ENCODE data around the gene WDR4.
A peak's percentile ranks its signal among the peaks of the same experiment; 100 is the strongest.
"Not testable (repeated sequence)": the region's sequence is repeated elsewhere in the genome, so short reads cannot be mapped to it uniquely, and the experiment has no call there.

WDR4 gene

DNA sequence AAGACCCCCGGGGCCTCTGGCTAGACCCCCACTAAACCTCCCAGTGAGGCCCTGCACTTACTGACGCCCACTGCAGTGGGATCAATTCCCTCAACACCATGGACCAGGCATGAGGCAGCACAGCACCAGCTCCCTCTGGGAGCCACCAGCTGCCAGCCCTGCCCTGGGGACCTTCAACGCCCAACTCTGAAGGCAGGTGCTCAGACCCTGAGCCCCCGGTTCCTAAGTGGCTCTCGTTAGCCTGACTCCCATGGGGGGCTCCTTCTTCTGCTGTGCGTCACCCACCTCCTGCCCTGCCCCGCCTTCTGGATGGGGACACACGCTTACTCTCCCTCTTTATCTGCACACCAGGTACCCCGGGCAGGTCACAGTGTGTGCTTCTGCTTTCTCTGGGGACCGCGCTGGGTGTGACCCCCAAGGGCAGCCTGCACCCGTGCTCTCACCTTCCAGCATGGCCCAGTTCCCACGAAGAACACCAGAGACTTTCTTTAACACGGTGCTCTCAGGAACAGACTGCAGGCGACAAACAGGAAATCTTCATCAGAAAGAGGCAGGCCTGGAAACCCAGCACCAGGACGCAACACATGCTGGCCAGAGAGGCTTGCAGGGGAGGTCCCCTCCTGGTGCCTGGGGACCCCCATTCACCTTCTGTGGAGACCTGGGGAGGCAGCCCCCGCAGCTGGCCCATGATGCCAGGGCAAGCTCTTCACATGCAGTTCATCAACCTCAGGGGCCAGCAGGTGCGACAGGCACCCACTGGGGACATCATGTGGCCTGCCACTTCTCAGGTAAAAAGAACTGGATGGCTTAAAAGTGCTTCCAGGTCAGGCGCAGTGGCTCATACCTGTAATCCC lies 27.3 kb downstream of the WDR4 start:
- no peak for DNase-seq

DNA sequence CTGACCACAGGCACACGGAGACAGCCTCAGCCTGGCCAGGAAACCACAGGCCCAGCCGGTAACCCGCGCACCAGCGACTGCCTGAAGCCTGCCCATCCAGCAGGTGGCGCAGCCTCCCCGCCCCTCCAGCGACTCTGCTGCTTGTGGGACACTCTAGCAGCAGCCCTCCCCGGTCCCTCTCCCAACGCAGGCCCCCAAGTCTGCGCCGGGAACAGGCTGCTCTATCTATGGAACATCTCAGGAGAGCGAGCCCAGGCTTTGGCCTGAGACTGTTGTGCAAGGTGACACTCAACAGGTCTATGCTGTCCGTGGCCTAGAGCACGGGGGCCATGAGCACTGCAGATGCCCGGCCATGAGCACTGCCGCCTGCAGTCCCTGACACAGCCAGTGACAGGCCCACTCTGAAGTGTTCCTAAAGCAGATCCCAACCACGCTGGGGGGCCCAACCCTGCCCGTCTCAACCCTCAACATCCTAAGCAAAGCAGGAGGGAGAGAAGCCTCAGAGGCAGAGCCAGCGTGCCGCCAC lies 28.4 kb downstream of the WDR4 start:
- DNase-seq, result peak; percentile 90

DNA sequence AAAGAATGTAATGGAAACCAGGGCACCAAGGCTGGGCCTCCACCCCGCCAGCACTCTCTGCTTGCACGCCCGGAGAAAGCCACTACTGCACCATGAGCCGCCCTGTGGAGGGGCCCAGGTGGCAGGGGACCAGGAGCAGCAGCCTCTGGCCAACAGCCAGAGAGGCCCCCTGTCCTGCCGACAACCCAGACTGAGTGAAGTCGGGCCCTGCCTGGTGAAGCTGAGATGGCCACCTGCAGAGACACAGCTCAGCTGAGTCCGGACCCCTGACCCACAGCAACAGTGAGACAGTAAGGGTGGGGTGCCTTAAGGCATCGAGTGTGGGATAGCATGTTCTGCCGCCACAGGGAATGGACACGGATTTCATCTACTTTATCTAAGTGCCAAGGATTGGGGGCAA lies 28.9 kb downstream of the WDR4 start:
- DNase-seq, result no peak

DNA sequence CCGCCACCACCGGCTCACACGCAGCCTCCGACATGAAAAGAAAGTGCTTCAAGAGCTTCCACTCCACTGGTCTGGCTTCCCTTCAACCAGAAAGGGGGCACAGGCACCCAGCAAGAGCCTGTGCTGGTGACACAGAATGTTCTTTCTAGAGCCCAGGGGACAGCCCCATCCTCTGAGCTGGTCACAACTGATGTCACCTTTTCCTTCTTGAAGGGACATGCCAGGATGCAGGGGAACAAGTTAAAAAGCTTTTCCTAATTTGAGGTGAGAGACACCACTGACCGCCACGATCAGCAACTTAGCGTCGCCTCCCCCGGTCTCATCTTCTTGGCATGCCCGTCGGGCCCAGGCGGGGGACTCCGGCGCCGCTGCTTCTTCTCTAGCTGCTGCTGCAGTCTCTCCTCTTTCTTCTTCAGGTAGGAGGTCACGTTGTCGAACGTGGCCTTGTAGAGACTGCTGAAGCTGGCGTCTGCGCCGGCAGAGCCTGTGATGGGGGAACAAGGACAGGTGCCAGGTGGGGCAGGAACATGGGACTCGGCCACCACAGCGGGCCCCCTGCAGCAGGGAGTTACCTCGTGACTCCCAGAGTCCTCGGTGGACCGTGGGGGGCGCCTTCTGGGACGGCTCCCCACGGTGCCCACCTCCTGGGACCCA lies 29.5 kb downstream of the WDR4 start:
- no peak for DNase-seq

DNA sequence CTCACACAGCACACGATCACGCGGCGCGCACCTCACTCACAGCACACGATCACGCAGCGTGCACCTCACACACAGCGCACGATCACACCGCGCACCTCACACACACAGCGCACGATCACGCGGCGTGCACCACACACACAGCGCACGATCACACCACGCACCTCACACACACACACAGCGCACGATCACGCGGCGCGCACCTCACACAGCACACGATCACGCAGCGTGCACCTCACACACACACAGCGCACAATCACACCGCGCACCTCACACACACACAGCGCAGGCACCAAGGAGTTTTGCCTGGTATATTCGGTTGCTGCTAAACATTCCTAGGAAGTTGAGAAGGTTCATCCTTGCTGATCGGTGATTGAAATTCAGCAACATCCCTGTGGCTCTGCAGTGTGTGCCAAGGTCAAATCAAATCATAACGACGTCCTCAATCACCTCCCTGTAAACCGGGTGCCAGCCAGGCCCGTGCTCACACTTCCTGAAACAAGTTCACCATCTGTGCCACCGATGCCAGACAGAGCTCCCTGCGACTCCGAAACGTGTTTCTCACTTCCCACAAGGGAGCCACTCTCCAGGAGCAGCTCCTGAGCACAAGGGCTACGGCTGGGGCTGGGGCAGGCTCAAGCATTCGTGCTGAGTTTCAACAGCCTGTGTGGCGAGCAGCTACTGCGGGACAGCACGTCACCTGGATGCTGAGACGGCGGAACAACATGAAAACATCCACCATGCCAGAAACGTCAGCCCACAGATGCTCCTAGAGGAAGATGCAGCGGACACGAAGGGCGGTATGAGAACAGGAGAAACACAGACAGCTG lies 30.2 kb downstream of the WDR4 start:
- no peak for DNase-seq

DNA sequence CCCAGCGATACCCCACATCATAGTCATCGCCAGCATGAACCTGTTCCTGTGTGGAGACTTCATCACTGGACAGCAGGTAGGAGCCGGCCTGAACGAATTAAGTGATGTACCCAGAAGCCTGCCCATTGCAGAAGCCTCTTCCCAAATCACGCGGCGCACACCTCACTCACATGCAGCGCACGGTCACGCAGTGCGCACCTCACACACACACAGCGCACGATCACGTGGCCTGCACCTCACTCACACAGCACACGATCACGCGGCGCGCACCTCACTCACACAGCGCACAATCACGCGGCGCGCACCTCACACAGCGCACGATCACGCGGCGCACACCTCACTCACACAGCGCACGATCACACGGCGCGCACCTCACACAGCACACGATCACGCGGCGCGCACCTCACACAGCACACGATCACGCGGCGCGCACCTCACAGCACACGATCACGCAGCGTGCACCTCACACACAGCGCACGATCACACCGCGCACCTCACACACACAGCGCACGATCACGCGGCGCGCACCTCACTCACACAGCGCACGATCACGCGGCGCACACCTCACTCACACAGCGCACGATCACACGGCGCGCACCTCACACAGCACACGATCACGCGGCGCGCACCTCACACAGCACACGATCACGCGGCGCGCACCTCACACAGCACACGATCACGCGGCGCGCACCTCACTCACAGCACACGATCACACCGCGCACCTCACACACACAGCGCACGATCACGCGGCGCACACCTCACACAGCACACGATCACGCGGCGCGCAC lies 31.0 kb downstream of the WDR4 start:
- DNase-seq, result not testable (repeated sequence)

DNA sequence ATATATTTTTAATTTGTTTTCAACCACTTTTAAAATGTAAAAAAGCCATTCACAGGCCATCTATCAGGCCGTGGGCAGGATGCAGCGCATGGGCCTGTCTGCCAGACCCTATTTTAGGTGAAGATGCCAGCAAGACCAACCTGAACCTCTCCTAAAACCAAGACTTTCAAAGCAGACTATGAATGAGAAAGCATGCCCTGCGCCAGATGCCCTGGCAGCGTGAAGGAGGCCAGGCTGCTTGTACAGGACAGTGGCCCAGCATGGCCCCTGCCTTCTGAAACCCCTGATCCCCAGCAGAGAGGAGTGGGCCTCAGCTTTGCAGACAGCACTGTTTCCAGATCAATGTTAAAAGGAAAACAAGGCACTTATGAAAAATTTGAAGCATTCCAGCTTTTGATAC lies 31.6 kb downstream of the WDR4 start:
- no peak for DNase-seq

DNA sequence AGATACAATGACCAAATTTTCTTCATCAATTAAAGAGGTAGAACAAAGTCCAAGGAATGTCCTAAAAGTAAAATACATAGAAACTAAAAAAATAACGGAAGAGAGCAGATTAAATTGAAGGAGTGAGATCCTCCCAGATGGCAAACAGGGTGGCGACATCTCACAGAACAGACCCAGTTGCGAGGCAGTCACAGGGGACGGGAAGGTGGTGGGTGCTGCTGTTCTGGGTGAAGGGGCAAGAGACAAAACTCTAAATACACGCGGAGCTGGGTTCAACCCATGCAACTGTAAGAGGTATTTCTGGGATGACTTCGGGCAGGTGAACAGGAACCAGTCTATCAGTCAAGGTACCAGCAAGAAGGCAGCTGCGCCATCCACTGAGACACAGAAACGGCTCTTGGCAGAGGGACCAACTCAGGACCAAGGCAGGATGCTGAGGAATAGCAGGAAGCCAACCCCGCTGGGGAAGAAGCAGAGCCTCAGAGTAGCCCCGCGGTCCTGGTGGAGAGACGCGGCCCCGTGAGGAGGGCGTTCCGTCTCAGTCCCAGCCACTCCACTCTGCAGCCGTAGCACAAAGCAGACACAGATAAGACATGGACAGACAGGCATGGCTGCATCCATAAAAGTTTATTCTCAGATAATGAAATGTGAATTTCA lies 32.2 kb downstream of the WDR4 start:
- DNase-seq, result no peak

DNA sequence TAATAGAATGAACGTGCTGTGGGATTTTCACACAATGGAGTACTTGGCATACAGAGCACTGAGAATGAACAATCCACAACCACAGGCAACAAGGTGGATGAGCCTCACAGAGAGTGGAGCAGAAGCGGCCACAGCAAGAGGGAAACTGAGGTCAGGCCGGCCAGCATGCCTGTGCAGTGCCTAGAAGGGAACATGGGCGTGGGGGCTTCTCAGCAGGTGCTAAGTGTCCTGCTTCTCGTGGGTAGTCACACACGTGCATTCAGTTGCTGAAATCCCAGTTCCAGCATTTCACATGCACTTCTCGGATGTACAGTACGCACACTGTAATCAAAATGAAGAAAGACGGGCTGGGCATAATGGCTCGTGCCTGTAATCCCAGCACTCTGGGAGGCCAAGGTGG lies 33.1 kb downstream of the WDR4 start:
- DNase-seq, result peak; percentile 0

DNA sequence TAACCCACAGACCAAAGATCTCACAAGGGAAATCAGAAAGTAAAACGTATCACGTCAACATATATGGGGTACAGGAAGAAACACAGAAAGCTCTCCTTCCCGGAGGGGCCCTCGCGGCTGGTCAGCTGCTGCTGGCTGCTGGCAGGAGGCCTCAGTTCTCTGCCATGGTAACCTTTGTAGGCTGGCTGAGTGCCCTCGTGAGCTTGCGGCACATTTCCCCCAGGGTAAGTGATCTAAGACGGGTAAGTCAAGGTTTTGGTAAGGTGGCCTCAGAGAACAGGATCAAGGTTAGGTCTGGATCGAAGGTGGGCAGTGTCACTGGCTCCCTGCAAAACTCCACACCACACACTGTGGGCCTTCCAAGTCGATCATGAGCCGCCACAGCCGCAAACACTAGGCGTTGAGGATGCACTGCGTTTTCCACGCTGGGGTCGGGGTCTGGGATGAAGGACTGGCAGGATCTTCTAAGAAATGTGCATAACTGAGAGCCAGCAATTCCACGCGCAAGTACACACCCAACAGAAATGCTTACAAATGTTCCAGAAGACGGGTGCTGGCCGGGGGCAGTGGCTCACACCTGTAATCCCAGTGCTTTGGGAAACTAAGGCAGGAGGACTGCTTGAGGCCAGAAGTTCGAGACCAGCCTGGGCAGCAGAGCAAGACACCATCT lies 33.9 kb downstream of the WDR4 start:
- peak; percentile 1 for DNase-seq

DNA sequence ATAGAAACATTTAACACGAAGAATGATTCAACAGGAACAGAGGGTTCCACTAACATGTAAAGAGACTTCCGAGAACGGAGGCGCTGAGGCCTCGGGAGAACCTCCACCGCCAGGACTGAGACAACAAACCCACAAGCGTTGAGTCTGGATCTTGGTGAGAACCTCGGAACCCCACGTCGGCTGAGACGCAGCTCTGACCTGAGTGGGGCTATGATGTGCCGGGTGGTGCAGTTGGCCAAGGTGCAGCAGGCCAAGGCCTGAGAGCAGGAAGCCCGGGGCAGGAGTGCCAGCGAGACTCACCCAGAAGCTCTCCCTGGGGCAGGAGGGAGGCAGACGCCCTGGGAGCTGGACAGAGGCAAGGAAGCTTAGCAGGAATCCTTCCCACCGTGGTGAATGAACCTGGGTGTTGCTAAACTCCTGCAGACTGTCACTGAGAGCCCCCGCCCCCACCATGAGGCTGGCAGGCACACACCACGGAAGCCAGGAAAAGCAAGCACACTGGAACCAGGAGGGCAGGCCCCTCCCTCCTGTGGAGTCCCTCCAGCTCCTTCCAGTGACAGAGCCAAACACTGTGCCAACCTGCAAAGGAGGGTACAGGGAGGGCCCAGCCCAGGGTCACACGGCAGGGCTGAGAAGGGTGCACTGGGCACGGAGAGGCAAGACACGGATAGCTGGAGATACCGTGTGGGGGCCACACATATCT lies 34.8 kb downstream of the WDR4 start:
- DNase-seq, result peak; percentile 12

DNA sequence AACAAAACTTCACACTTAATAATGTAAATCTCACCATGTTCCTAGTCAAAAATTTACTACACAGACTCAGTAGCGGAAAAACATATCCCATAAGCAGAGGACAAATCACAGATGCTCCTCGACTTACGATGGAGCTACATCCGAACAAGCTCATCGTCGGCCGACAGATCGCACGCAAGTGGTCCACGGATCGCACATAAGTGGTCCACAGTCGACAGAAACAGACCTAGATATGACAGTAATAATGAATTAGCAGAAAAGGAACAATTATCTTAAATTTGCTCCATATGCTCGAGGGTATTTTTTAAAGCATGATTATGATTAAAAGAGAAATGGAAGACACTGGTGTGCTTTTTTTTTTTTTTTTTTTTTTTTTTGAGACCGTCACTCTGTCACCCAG lies 36.3 kb downstream of the WDR4 start:
- DNase-seq, result no peak

DNA sequence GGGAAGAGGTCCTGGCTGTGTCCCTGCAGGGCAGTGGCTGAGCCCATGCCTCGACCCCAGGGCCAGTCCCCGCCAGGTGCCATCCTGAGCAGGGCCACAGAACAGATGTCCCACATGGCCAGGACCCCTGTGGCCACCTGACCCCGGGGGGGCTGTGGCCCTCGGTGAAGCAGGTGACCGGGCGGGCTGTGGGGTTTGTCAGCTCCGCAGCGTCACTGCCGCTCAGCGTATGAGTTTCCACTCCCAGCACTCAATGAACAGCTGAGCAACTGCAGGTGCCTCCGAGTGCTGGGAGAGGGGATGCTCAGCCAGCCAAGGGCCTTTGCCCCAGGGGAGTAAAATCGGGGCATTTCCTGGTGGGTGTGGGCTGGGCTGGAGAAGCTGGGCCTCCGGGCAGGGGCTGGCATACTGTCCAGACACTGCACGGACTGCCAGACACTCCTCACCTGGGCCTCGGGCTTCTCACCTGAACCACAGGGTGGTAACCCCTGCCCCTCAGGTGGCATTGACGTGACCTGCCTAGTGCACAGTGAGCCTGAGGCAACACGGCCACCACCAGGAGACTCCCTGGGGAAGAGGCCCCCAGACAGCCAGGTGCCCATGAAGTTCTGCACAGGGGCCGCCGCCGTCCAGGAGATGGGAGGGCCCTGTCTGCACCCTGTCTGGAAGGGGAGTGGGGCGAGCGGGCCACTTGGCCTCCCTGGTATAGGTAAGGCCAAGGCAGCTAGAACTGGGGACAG lies 37.3 kb downstream of the WDR4 start:
- DNase-seq, result not testable (repeated sequence)

DNA sequence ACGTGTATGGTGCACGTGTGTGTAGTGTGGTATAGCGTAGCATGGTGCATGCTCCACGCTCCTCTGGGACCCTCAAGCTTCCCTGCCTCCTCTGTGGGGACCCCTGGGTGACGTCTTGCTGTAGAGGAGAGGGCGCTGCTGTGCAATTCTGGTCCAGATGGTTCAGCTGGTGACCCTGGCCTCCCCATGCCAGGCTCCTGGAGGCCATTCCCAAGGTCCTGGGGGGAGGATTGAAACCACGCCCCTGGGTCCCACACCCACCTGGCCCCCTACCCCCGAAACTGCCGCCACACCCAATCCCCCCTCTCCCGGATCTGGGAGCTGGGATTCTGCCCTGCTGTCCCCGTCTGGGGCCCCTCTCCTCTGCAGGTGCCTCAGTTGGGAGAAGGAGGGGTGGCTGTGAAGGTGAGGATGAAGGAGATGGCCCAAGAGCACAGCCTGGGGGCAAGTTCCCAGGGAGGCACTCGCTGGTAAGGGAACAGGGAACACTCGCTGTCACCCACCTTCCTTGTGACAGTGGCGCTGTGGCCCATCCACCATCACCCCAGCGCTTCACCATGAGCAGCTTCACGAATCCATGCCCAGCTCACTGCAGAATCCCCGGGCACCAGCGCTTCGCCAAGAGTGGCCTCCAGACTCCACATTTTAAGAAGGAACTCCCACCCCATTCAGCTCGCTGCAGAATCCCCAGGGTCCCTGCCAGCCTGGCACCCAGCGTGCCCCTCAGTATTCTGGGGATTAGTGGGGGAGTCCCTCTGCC lies 38.0 kb downstream of the WDR4 start:
- DNase-seq, result peak; percentile 8

DNA sequence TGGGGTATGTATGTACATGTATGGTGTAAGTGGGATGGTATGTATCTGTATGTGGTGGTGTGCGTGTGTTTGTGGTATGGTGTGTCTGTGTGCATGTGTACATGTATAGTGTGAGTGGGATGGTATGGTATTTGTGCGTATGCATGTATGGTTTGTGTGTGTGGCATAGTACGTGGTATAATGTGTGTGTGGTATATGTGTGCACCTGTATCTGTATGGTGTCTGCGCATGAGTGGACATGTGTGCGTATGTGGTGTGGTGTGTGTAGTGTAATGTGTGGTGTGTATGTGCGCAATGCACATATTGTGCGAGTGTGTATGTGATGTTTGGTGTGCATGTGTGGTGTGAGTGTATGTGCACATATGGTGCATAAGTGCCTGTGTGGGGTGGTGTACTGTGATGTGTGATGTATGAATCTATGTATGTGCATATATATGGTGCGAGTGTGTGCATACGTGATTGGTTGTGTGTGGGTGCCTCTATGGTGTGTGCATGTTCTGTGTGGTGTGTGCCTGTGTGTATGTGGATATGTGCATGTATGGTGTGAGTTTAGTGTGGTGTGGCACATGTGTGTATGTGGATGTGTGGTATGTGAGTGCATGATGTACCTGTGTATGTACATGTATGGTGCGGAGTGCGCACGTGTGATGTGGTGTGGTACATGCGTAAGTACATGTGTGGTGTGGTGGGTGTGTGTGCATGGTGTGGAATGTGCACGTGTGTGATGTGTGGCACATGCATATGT lies 38.8 kb downstream of the WDR4 start:
- DNase-seq, result peak; percentile 2

DNA sequence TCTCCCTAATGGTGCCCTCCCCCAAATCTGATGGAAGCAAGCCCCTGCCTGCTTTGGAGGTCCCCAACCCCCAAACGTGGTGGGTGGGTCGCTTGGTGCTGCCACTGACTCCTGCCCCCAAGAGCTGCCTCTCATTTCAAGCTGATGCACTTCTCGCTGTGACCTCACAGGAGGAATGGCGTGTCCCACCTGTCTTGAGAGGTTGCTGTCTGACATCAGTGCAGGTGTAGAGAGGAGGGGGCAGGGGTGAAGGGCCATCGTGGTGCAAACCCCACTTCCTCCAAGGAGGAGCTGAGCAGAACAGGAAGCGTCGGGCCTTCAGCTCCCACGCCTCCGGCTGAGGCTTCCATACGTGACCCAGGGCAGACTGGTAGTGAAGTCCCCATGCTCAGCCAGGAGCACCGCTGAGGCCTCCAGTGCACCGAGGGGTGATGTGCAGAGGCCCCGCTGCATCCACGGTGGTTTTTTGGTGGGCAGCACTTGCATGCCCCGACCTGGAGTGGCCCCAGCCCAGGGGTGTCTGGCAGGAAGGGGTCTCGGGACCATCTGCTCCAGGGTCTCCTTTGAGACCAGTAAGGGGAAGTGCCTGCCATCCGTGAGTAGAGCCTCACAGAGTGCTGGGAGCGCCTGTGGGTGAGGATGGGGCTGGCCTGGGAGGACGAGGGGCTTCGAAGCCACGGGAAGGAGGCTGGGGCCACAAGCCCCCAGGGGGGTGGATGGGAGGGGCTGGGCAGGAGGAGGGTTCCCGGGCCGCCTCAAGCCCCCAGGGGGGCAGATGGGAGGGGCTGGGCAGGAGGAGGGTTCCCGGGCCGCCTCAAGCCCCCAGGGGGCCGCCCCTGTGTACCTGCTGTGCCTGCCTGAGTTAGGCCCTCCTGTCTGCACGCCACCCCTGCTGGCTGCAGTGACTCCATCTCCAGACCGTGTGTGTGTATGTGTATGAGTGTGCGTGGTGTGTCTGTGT lies 39.8 kb downstream of the WDR4 start:
- DNase-seq, result peak; percentile 5

DNA sequence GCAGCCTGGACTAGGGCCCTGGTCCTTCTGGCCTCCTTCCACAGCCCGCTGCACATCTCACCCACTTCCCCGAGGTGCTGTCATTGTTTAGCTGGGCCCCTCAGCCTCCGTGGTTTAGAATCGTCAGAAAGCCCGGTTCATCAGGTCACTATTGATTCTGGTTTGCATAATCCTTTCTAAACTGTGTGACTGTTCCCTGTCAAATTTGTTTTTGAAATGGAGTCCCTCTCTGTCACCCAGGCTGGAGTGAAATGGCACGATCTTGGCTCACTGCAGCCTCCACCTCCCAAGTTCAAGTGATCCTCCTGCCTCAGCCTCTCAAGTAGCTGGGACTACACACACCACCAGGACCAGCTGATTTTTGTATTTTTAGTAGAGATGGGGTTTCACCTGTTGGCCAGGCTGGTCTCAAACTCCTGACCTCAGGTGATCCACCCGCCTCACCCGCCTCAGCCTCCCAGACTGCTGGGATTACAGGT lies 41.1 kb downstream of the WDR4 start:
- peak; percentile 9 for DNase-seq
